Thyroid gland (tissue), 4 donors: ENCODE data around the gene FOXP1.

Experiments
- CTCF ChIP-seq, 6 experiments: fragments of 200-600 bp in 3 of 6; fragments of 450-650 bp in 3 of 6; sonication (generic) in 3 of 6; IDR thresholded peaks; one replicate each; pipeline ENCODE4 v1.5.1; 2016 to 2019; ENCODE audit warnings: antibody characterized with exemption in 6 of 6, mild to moderate bottlenecking in 2 of 6, inconsistent platforms in 1 of 6, moderate library complexity in 1 of 6
- POLR2A ChIP-seq, 2 donors: fragments of 450-650 bp; IDR thresholded peaks; one replicate each; pipeline ENCODE4 v1.6.1; 2017; ENCODE audit warnings: antibody characterized with exemption in 2 of 2, mild to moderate bottlenecking in 2 of 2, moderate library complexity in 1 of 2

DNA sequence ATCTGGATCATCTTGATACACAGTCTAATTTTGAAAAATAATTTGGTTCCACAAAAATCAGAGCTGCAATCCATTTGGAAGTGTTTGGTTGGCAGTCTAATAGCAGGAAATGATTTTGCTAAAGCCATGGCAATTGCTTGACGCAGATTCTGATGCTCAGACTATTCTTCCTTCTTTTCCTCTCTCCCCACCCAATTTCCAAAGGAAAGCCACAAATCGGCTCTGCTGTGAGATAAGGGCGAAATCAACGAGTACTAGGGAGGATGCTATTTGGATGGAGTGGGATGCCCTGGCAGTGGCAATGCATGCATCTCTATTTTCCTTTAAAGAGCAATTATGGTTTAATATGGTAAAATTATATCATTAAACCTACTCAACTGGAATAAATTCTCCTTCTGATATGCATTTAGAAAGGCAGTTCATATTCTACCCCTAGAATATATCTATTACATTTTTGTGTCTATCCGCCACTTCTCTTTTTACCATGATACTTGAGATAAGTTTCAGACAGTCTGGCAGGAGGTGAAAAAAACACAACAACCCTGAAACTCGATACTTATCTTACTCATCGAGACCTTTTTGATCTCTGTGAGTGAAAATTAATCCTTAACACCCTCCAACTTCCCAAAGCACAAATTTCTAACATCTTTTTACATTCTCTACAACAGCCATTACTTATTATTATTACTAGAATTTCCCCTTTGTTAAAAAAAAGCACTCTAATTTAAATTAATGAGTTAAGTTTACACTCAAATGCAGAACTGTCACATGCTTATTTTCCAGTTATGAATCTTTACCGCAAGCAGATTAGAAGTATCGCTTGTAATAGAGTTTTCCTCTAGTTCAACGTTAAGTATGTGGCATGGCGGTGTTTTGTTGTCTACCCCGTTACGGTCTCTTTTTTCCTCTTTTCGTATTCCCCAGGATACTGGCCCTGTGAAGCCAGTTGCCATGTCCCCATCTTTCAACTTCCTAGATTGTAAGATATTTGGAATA is 433.3 kb downstream of the FOXP1 start:
- no peak for TF ChIP-seq CTCF (IDR thresholded peaks at IDR 0.05)
- no peak for TF ChIP-seq POLR2A (IDR thresholded peaks at IDR 0.05)
